K562 (cell line): ENCODE results near the gene DCAF15. TPM values are rescaled to one million over a fixed set of nuclear protein-coding genes. Genes with fewer than 3 reads are reported as not detected.
A peak's percentile ranks its signal among the peaks of the same experiment; 100 is the strongest.

ENCODE experiments used
- BRCA1 ChIP-seq, 2 experiments: fragments of 450-650 bp in 1 of 2; sonication (generic) in 1 of 2; formaldehyde crosslinking in 1 of 2; IDR thresholded peaks; 2 replicates each; pipeline versions ENCODE4 v1.5.0 to v1.6.1; 2017 to 2020; ENCODE audit warnings: mild to moderate bottlenecking in 1 of 2, missing genetic modification reagents in 1 of 2
- CHD2 ChIP-seq: IDR thresholded peaks from 2 replicates; pipeline ENCODE4 v1.6.1; 2011; ENCODE audit warnings: low read depth, low read length
- CXXC5 ChIP-seq: fragments of 250-450 bp; sonication (Bioruptor Pico); IDR thresholded peaks from 2 replicates; pipeline ENCODE4 v1.8.0; 2022; ENCODE audit warnings: inconsistent platforms, mild to moderate bottlenecking, moderate library complexity
- ELF1 ChIP-seq: fragments of 200-800 bp; sonication (Bioruptor generic); IDR thresholded peaks from 2 replicates; pipeline ENCODE4 v1.6.1; 2016; ENCODE audit warnings: missing genetic modification characterization, missing compliant biosample characterization
- ESRRB ChIP-seq: fragments of 250-450 bp; sonication (Bioruptor Pico); IDR thresholded peaks from 2 replicates; pipeline ENCODE4 v1.5.0; 2020; ENCODE audit warnings: mild to moderate bottlenecking, moderate library complexity, borderline replicate concordance
- FOXM1 ChIP-seq, 2 experiments: fragments of 450-650 bp in 1 of 2; sonication (generic) in 1 of 2; formaldehyde crosslinking in 1 of 2; IDR thresholded peaks; 2 replicates each; pipeline versions ENCODE4 v1.6.1 to v1.9.0; 2017 to 2022; ENCODE audit warnings: low read depth in 2 of 2, mild to moderate bottlenecking in 2 of 2, missing genetic modification reagents in 1 of 2, moderate library complexity in 1 of 2
- GTF2A2 ChIP-seq: IDR thresholded peaks from 2 replicates; pipeline ENCODE4 v1.6.1; 2016; ENCODE audit warnings: mild to moderate bottlenecking, missing genetic modification characterization, missing compliant biosample characterization
- KAT8 ChIP-seq: fragments of 450-650 bp; IDR thresholded peaks from 2 replicates; pipeline ENCODE4 v1.6.1; 2016; ENCODE audit warnings: low read depth, mild to moderate bottlenecking
- KDM4B ChIP-seq, 2 experiments: fragments of 450-650 bp in 1 of 2; sonication (generic) in 1 of 2; IDR thresholded peaks; 2 replicates each; pipeline ENCODE4 v1.6.1; 2016 to 2017; ENCODE audit warnings: borderline replicate concordance in 2 of 2, antibody characterized with exemption in 1 of 2, low read depth in 1 of 2, mild to moderate bottlenecking in 1 of 2
- KLF16 ChIP-seq: IDR thresholded peaks from 2 replicates; pipeline ENCODE4 v1.6.1; 2016; ENCODE audit warnings: antibody characterized with exemption
- MAFK ChIP-seq: IDR thresholded peaks from 2 replicates; pipeline ENCODE4 v1.6.1; 2011; ENCODE audit warnings: low read length, improper control_type of control experiment
- MYNN ChIP-seq, 2 experiments: sonication (generic); formaldehyde crosslinking in 1 of 2; IDR thresholded peaks; 2 replicates each; pipeline versions ENCODE4 v1.5.0 to v1.6.1; 2016 to 2020; ENCODE audit warnings: antibody characterized with exemption in 1 of 2, missing genetic modification reagents in 1 of 2
- NCOA4 ChIP-seq: fragments of 450-650 bp; IDR thresholded peaks from 2 replicates; pipeline ENCODE4 v1.6.1; 2018; ENCODE audit warnings: mild to moderate bottlenecking; ENCODE audit not compliant: partially characterized antibody
- NEUROD1 ChIP-seq: fragments of 150-350 bp; IDR thresholded peaks from 2 replicates; pipeline ENCODE4 v1.6.1; 2014; ENCODE audit warnings: borderline replicate concordance, low read length, low read depth; ENCODE audit not compliant: partially characterized antibody
- NFYB ChIP-seq: IDR thresholded peaks from 2 replicates; pipeline ENCODE4 v1.6.1; 2011; ENCODE audit warnings: mild to moderate bottlenecking, moderate library complexity; ENCODE audit not compliant: insufficient read length; ENCODE audit errors: extremely low read depth
- SIRT6 ChIP-seq: IDR thresholded peaks from one replicate; pipeline ENCODE4 v1.6.1; 2012; ENCODE audit warnings: low read depth, mild to moderate bottlenecking, control low read depth, inconsistent platforms, low read length, moderate library complexity
- SMARCA5 ChIP-seq: fragments of 450-650 bp; IDR thresholded peaks from 2 replicates; pipeline ENCODE4 v1.6.1; 2016
- SNRNP70 ChIP-seq: fragments of 200-400 bp; formaldehyde crosslinking; optimal IDR thresholded peaks from 2 replicates; pipeline ENCODE3; 2017; ENCODE audit warnings: low read depth, low read length
- SOX6 ChIP-seq: fragments of 450-650 bp; IDR thresholded peaks from 2 replicates; pipeline ENCODE4 v1.6.1; 2014; ENCODE audit warnings: mild to moderate bottlenecking
- SP2 ChIP-seq: IDR thresholded peaks from 2 replicates; pipeline ENCODE4 v1.6.1; 2011; ENCODE audit warnings: mild to moderate bottlenecking, low read depth, low read length, moderate library complexity; ENCODE audit not compliant: poor library complexity, severe bottlenecking; ENCODE audit errors: extremely low read depth
- ZC3H4 ChIP-seq: sonication (generic); formaldehyde crosslinking; IDR thresholded peaks from 2 replicates; pipeline ENCODE4 v1.9.0; 2021; ENCODE audit warnings: missing genetic modification reagents, borderline replicate concordance
- ZNF121 ChIP-seq: sonication (generic); formaldehyde crosslinking; conservative IDR thresholded peaks from 2 replicates; pipeline ENCODE4 v1.8.0; 2022; ENCODE audit warnings: missing genetic modification reagents
- ZNF316 ChIP-seq: fragments of 450-650 bp; IDR thresholded peaks from 2 replicates; pipeline ENCODE4 v1.6.1; 2016
- ZZZ3 ChIP-seq: fragments of 450-650 bp; IDR thresholded peaks from 2 replicates; pipeline ENCODE4 v1.6.1; 2016; ENCODE audit warnings: antibody characterized with exemption, mild to moderate bottlenecking, moderate library complexity
- polyA plus RNA-seq, 8 experiments: library from polyadenylated mRNA; depleted of rRNA in 4 of 8; stranded (reverse) in 5 of 8; unstranded in 3 of 8; fragments of >200 nt; fragmentation: Nextera tagmentation in 2 of 8; fragmentation: Illumina TruSeq in 1 of 8; extraction: Ambion mirVana in 2 of 8; extraction: Trizol in 1 of 8; gene quantifications; 2 replicates each; pipeline versions ENCODE4 v1.2.1 to v1.2.3, GENCODE V29; 2011 to 2014; ENCODE audit warnings: inconsistent platforms in 1 of 8, missing spikeins in 1 of 8
- total RNA-seq, 7 experiments: library from RNA; depleted of rRNA in 6 of 7; stranded (reverse); fragments of >200 nt in 6 of 7; fragmentation: Illumina TruSeq in 2 of 7; extraction: Trizol in 2 of 7; gene quantifications; 2 replicates each; pipeline versions ENCODE4 v1.2.1 to v1.2.3, GENCODE V29; 2011 to 2021; ENCODE audit warnings: low replicate concordance in 1 of 7
- TF ChIP-seq, protein P1 (sequence below): sonication (generic); formaldehyde crosslinking; IDR thresholded peaks from 2 replicates; pipeline ENCODE4 v1.9.0; 2022; ENCODE audit warnings: mild to moderate bottlenecking, missing genetic modification reagents
- TF ChIP-seq, protein P2 (sequence below): fragments of 250-450 bp; sonication (Bioruptor Pico); IDR thresholded peaks from 2 replicates; pipeline ENCODE4 v1.4.0; 2020; ENCODE audit warnings: mild to moderate bottlenecking, moderate library complexity

The DCAF15 gene
- total and polyA plus RNA-seq, 9 of the 15 experiments (the other 6 are each of a cell fraction or from before 2014, with no cell fraction given): 0.17 to 68.5 (median 27.7) TPM

- TF ChIP-seq KAT8 (no peak), SIRT6 (no peak), ELF1 (peak; percentile 76), FOXM1 (IDR thresholded peaks at IDR 0.05; ENCODE audit: low read depth) (peak; percentile 57; the same call in 1 of the 2 replicates), FOXM1 (CRISPR knock-in tag; IDR thresholded peaks at IDR 0.05; ENCODE audit: low read depth) (no peak), SNRNP70 (no peak), CXXC5 (CRISPR knock-in tag) (peak; percentile 100), KDM4B (IDR thresholded peaks at IDR 0.05; ENCODE audit: borderline replicate concordance in 2 of 2, low read depth in 1 of 2) (peak in 1 of 2 experiments; percentile 58; a peak in 1 of 4 replicates), NEUROD1 (peak; percentile 98), MAFK (no peak), NCOA4 (no peak), KLF16 (peak; percentile 63; the same call in 1 of the 2 replicates), CHD2 (peak; percentile 89), SOX6 (no peak), SMARCA5 (no peak), GTF2A2 (no peak), ESRRB (CRISPR knock-in tag) (no peak), ZNF121 (CRISPR knock-in tag) (no peak), ZNF316 (no peak), NFYB (peak; percentile 92), ZC3H4 (CRISPR knock-in tag) (no peak), ZZZ3 (no peak), BRCA1 (IDR thresholded peaks at IDR 0.05) (no peak), BRCA1 (CRISPR knock-in tag; IDR thresholded peaks at IDR 0.05) (no peak), SP2 (peak; percentile 94), MYNN (IDR thresholded peaks at IDR 0.05) (no peak), MYNN (CRISPR knock-in tag; IDR thresholded peaks at IDR 0.05) (no peak)
- TF ChIP-seq, protein P1, sequence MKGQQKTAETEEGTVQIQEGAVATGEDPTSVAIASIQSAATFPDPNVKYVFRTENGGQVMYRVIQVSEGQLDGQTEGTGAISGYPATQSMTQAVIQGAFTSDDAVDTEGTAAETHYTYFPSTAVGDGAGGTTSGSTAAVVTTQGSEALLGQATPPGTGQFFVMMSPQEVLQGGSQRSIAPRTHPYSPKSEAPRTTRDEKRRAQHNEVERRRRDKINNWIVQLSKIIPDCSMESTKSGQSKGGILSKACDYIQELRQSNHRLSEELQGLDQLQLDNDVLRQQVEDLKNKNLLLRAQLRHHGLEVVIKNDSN (CRISPR knock-in tag): peak; percentile 58; the same call in 1 of the 2 replicates
- TF ChIP-seq, protein P2, sequence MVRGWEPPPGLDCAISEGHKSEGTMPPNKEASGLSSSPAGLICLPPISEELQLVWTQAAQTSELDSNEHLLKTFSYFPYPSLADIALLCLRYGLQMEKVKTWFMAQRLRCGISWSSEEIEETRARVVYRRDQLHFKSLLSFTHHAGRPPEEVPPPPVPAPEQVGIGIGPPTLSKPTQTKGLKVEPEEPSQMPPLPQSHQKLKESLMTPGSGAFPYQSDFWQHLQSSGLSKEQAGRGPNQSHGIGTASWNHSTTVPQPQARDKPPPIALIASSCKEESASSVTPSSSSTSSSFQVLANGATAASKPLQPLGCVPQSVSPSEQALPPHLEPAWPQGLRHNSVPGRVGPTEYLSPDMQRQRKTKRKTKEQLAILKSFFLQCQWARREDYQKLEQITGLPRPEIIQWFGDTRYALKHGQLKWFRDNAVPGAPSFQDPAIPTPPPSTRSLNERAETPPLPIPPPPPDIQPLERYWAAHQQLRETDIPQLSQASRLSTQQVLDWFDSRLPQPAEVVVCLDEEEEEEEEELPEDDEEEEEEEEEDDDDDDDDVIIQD: no peak
These were observed at the start of gene DCAF15 (continued) for GRCh38 chr19:13952154-13952930.
